Neural progenitor cell (in vitro differentiated cells): ENCODE results near the gene BNIP3. TPM values are rescaled to one million over a fixed set of nuclear protein-coding genes. Genes with fewer than 3 reads are reported as not detected.

Source experiments
- DNase-seq: peaks from one replicate; pipeline ENCODE4 v3.0.0-alpha.2; 2016; ENCODE audit warnings: low spot score
- H2AFZ ChIP-seq: fragments of 200-600 bp; sonication (generic); replicated peaks from 2 replicates; pipeline ENCODE4 v1.6.1; 2016; ENCODE audit warnings: antibody characterized with exemption
- H3F3A ChIP-seq: fragments of 200-600 bp; sonication (generic); 2 replicates; pipeline ENCODE4 v1.6.1; 2016; ENCODE audit warnings: antibody characterized with exemption, low read depth
- H3K27ac ChIP-seq: fragments of 200-600 bp; sonication (generic); 2 replicates; pipeline ENCODE4 v1.5.1; 2016; ENCODE audit warnings: mild to moderate bottlenecking
- H3K27me3 ChIP-seq: fragments of 200-600 bp; sonication (generic); 2 replicates; pipeline ENCODE4 v1.6.1; 2016; ENCODE audit warnings: mild to moderate bottlenecking, moderate library complexity
- H3K36me3 ChIP-seq: fragments of 200-600 bp; sonication (generic); 2 replicates; pipeline ENCODE4 v1.5.1; 2016
- H3K4me1 ChIP-seq: fragments of 200-600 bp; sonication (generic); 2 replicates; pipeline ENCODE4 v1.6.1; 2016; ENCODE audit warnings: mixed run types
- H3K4me2 ChIP-seq: fragments of 200-600 bp; sonication (generic); 2 replicates; pipeline ENCODE4 v1.6.1; 2016
- H3K4me3 ChIP-seq: fragments of 200-600 bp; sonication (generic); 2 replicates; pipeline ENCODE4 v1.5.1; 2016
- H3K79me2 ChIP-seq: fragments of 200-600 bp; sonication (generic); 2 replicates; pipeline ENCODE4 v1.6.1; 2016; ENCODE audit warnings: low read depth
- H3K9ac ChIP-seq: fragments of 200-600 bp; sonication (generic); 2 replicates; pipeline ENCODE4 v1.6.1; 2016
- H3K9me3 ChIP-seq: fragments of 200-600 bp; sonication (generic); 2 replicates; pipeline ENCODE4 v1.5.1; 2016; ENCODE audit warnings: low read depth
- H4K20me1 ChIP-seq: fragments of 200-600 bp; sonication (generic); 2 replicates; pipeline ENCODE4 v1.6.1; 2016; ENCODE audit warnings: low read depth
- H3K27ac Mint-ChIP-seq: 3 replicates; pipeline ENCODE4 v1.8.0; 2021; ENCODE audit warnings: mixed read lengths
- H3K27me3 Mint-ChIP-seq: 2 replicates; pipeline ENCODE4 v1.8.0; 2022; ENCODE audit warnings: low read depth, mild to moderate bottlenecking, inconsistent platforms, moderate library complexity, mixed read lengths; ENCODE audit not compliant: insufficient read depth
- H3K36me3 Mint-ChIP-seq: 3 replicates; pipeline ENCODE4 v1.8.0; 2021; ENCODE audit warnings: mixed read lengths
- H3K4me1 Mint-ChIP-seq: 3 replicates; pipeline ENCODE4 v1.8.0; 2021; ENCODE audit warnings: mixed read lengths
- H3K4me3 Mint-ChIP-seq: 3 replicates; pipeline ENCODE4 v1.8.0; 2021; ENCODE audit warnings: mild to moderate bottlenecking, moderate library complexity, mixed read lengths
- H3K9me3 Mint-ChIP-seq: 3 replicates; pipeline ENCODE4 v1.8.0; 2020; ENCODE audit warnings: mixed read lengths
- EZH2 ChIP-seq: fragments of 200-600 bp; sonication (generic); IDR thresholded peaks from 2 replicates; pipeline ENCODE4 v1.6.1; 2017; ENCODE audit warnings: antibody characterized with exemption, mild to moderate bottlenecking, moderate library complexity
- EZH2phosphoT487 ChIP-seq: fragments of 200-600 bp; sonication (generic); IDR thresholded peaks from 2 replicates; pipeline ENCODE4 v1.6.1; 2017; ENCODE audit warnings: antibody characterized with exemption
- total RNA-seq: library from RNA; depleted of rRNA; stranded (reverse); fragments of >200 nt; gene quantifications from 2 replicates; pipeline ENCODE4 v1.2.3, GENCODE V29; 2015; ENCODE audit warnings: low replicate concordance
- TF ChIP-seq, protein P1 (sequence below): fragments of 200-600 bp; sonication (generic); IDR thresholded peaks from 2 replicates; pipeline ENCODE4 v1.5.1; 2017; ENCODE audit warnings: antibody characterized with exemption, mild to moderate bottlenecking

BNIP3 gene
- total RNA-seq, 1 donor from 2014 or later = 256 TPM

DNA sequence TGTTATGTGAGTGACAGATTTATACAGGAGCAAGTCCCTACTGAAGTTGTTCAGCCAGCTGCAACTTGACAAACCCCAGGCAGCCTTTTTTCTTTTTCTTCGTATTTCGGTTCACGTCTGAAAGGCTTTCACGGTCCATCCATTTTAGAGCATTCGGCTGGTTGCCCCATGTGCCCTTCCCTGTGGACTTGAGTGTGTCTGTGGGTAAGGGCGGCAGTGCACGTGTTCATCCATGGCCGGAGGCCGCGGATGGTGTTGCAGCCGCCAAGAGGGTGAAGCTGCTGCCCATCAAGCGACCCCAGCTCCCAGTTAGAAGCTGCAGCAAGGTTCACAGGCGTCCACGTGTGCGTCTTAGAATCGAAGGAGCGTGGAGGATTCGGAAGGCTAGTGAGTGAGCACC lies 45.0 kb downstream of the BNIP3 start:
- H3K27ac Mint-ChIP-seq = no peak overlapping the region
- H4K20me1 ChIP-seq = peaks cover 3% of the 10 kb centered on the region

DNA sequence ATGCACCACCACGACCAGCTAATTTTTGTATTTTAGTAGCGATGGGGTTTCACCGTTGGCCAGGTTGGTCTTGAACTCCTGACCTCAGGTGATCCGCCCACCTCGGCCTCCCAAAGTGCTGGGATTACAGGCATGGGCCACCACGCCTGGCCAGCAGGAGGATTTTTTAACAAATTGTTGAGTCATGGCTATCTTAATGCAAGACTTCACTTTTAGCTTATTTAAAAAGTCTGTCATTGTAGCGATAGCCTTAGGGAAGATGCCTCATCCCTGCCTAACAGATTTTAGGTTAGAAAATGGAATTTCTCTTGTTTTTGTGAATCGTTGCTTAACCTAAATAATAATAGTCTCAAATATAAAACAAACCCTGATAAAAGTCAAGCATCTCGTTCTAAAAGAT lies 45.4 kb downstream of the BNIP3 start:
- Histone ChIP-seq H3K79me2 (peaks cover 38% of the 10 kb centered on the region), H3K4me3 (no peak overlapping the region)

More for the DNA sequence above, 45.0 kb downstream of the BNIP3 start:
- H2AFZ ChIP-seq = no peak overlapping the region
- H3K9me3 Mint-ChIP-seq = no peaks in the 10 kb centered on the region
- H3K4me3 ChIP-seq = no peak overlapping the region
- DNase-seq = no peak
- H3K9me3 ChIP-seq = no peaks in the 10 kb centered on the region
- peaks cover 29% of the 10 kb centered on the region for H3K36me3 Mint-ChIP-seq
- H3K4me3 Mint-ChIP-seq = no peak overlapping the region
- H3K9ac ChIP-seq = no peak overlapping the region
- no peaks in the 10 kb centered on the region for H3K4me1 ChIP-seq
- no peak overlapping the region for H3K4me2 ChIP-seq
- H3K36me3 ChIP-seq = no peaks in the 10 kb centered on the region
- H3K27me3 Mint-ChIP-seq = peaks cover 2% of the 10 kb centered on the region
- H3F3A ChIP-seq = no peaks in the 10 kb centered on the region
- H3K4me1 Mint-ChIP-seq = peaks cover 13% of the 10 kb centered on the region
- TF ChIP-seq, protein P1, sequence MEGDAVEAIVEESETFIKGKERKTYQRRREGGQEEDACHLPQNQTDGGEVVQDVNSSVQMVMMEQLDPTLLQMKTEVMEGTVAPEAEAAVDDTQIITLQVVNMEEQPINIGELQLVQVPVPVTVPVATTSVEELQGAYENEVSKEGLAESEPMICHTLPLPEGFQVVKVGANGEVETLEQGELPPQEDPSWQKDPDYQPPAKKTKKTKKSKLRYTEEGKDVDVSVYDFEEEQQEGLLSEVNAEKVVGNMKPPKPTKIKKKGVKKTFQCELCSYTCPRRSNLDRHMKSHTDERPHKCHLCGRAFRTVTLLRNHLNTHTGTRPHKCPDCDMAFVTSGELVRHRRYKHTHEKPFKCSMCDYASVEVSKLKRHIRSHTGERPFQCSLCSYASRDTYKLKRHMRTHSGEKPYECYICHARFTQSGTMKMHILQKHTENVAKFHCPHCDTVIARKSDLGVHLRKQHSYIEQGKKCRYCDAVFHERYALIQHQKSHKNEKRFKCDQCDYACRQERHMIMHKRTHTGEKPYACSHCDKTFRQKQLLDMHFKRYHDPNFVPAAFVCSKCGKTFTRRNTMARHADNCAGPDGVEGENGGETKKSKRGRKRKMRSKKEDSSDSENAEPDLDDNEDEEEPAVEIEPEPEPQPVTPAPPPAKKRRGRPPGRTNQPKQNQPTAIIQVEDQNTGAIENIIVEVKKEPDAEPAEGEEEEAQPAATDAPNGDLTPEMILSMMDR = no peak
- TF ChIP-seq EZH2 (no peak), EZH2phosphoT487 (no peak)
- peaks cover 34% of the 10 kb centered on the region for H3K79me2 ChIP-seq
- no peak overlapping the region for H3K27ac ChIP-seq
- H3K27me3 ChIP-seq = no peaks in the 10 kb centered on the region

GRCh38 chr10:131935260-131935659 lies 46.5 kb downstream of the BNIP3 start:
- peaks cover 11% of the 10 kb centered on the region for H4K20me1 ChIP-seq
- no peaks in the 10 kb centered on the region for H3K36me3 ChIP-seq
- DNase-seq = no peak
- peaks cover 49% of the 10 kb centered on the region for H3K79me2 ChIP-seq
- H3K27ac ChIP-seq = no peak overlapping the region
- no peak overlapping the region for H3K4me3 ChIP-seq
- H3K4me1 ChIP-seq = no peaks in the 10 kb centered on the region
- no peak overlapping the region for H2AFZ ChIP-seq
- H3K36me3 Mint-ChIP-seq = peaks cover 20% of the 10 kb centered on the region
- peaks cover 3% of the 10 kb centered on the region for H3K9me3 Mint-ChIP-seq
- no peak overlapping the region for H3K4me2 ChIP-seq
- H3K4me3 Mint-ChIP-seq = no peak overlapping the region
- H3K27ac Mint-ChIP-seq = no peak overlapping the region
- H3F3A ChIP-seq = no peaks in the 10 kb centered on the region
- peaks cover 13% of the 10 kb centered on the region for H3K4me1 Mint-ChIP-seq
- H3K27me3 Mint-ChIP-seq = peaks cover 3% of the 10 kb centered on the region
- H3K9me3 ChIP-seq = no peaks in the 10 kb centered on the region
- no peaks in the 10 kb centered on the region for H3K27me3 ChIP-seq
- H3K9ac ChIP-seq = no peak overlapping the region
- TF ChIP-seq EZH2 (no peak), EZH2phosphoT487 (no peak)
- TF ChIP-seq, protein P1 = no peak

More for the DNA sequence above, 45.4 kb downstream of the BNIP3 start:
- H3K4me1 ChIP-seq = no peaks in the 10 kb centered on the region
- Mint-ChIP-seq H3K36me3 (peaks cover 25% of the 10 kb centered on the region), H3K27ac (no peak overlapping the region), H3K27me3 (peaks cover 3% of the 10 kb centered on the region), H3K9me3 (no peaks in the 10 kb centered on the region), H3K4me3 (no peak overlapping the region), H3K4me1 (peaks cover 13% of the 10 kb centered on the region)
- H3F3A ChIP-seq = no peaks in the 10 kb centered on the region
- H3K27ac ChIP-seq = no peak overlapping the region
- no peaks in the 10 kb centered on the region for H3K9me3 ChIP-seq
- no peak overlapping the region for H2AFZ ChIP-seq
- DNase-seq = no peak
- TF ChIP-seq EZH2phosphoT487 (no peak), EZH2 (no peak)
- TF ChIP-seq, protein P1 = no peak
- no peak overlapping the region for H3K9ac ChIP-seq
- H4K20me1 ChIP-seq = peaks cover 3% of the 10 kb centered on the region
- H3K4me2 ChIP-seq = no peak overlapping the region
- no peaks in the 10 kb centered on the region for H3K27me3 ChIP-seq
- no peaks in the 10 kb centered on the region for H3K36me3 ChIP-seq
